Measurements from ENCODE around the gene ARFGAP3.

- no peak for TF ChIP-seq CTCF (conservative IDR thresholded peaks at IDR 0.05; ENCODE audit: low read depth in 2 of 2)
- TF ChIP-seq POLR2AphosphoS5 (IDR thresholded peaks at IDR 0.05; ENCODE audit: low read depth), result no peak
- no peak for TF ChIP-seq EZH2 (IDR thresholded peaks at IDR 0.05; ENCODE audit: low read depth, unreplicated experiment)
- TF ChIP-seq ZNF114 (CRISPR knock-in tag; IDR thresholded peaks at IDR 0.05), result no peak
- no peak for TF ChIP-seq ETS1 (IDR thresholded peaks at IDR 0.05)
These were observed 8.0 kb downstream of the ARFGAP3 start for GRCh38 chr22:42848941-42849550.

Measured in GM23338 (cell line).